ENCODE results near the gene STAG2. TPM values are rescaled to one million over a fixed set of nuclear protein-coding genes. Genes with fewer than 3 reads are reported as not detected.
"Not testable (repeated sequence)": the region's sequence is repeated elsewhere in the genome, so short reads cannot be mapped to it uniquely, and the experiment has no call there.

Gene STAG2
- total RNA-seq, 2 donors from 2014 or later, result 51.7 to 64.4 TPM

GRCh38 chrX:124125471-124125870 is 164.0 kb downstream of the STAG2 start:
- no peak for DNase-seq (ENCODE audit: low spot score)
- intact Hi-C loops (cut with DNase I), result no loop called here

- no peak for DNase-seq (ENCODE audit: low spot score)
- intact Hi-C loops (cut with DNase I), result no loop called here
These were observed 166.0 kb downstream of the STAG2 start for GRCh38 chrX:124127496-124127895.

GRCh38 chrX:124132437-124132836 is 170.9 kb downstream of the STAG2 start:
- DNase-seq (ENCODE audit: low spot score); intact Hi-C loops (cut with DNase I): not testable (repeated sequence)

DNA sequence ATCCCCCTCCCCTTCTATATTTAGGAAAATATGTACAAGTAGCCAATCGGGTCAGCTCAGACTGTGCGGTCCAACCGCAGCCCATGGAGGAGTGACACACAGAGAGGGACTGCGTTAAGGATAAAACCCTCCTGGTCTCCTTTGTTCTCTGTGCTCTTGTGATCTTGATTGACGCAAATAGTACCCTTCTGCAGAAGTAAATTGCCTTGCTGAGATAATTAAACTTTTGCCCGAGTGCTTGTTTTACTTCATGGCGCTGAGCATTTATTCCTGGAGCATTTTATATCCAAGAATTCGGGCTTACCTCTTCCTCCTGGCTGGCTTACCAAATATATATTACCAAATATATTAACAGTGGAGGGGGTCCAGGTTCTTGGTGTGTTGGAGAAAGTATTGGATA is 184.2 kb downstream of the STAG2 start:
- intact Hi-C loops (cut with DNase I), result loop anchor here in 1 of 2 donors (5.0 kb wide), 1 partner anchor 603 kb away; no protein-coding TSS in a partner anchor
- no peak for DNase-seq (ENCODE audit: low spot score)

GRCh38 chrX:124151195-124151594 is 189.7 kb downstream of the STAG2 start:
- intact Hi-C loops (cut with DNase I), result no loop called here
- DNase-seq (ENCODE audit: low spot score), result no peak

Other genes with a start within 250 kb of the STAG2 start
- gene THOC2, start 228.7 kb upstream of the STAG2 start, total RNA-seq, result 10 to 100 TPM; 60.8 to 63.5 TPM
- 10 to 100 TPM; 38.2 to 41.4 TPM for gene XIAP, start 101.7 kb upstream of the STAG2 start, total RNA-seq